HG03442 (cell line): Measurements from ENCODE around the gene LATS1.
"Not testable (repeated sequence)": the region's sequence is repeated elsewhere in the genome, so short reads cannot be mapped to it uniquely, and the experiment has no call there.

ENCODE experiments used
- ATAC-seq: cut with Tn5 transposase; IDR thresholded peaks from one replicate; pipeline ENCODE4 v1.9.1; 2021; ENCODE audit warnings: mild to moderate bottlenecking, moderate library complexity; ENCODE audit not compliant: unreplicated experiment

The LATS1 gene

DNA sequence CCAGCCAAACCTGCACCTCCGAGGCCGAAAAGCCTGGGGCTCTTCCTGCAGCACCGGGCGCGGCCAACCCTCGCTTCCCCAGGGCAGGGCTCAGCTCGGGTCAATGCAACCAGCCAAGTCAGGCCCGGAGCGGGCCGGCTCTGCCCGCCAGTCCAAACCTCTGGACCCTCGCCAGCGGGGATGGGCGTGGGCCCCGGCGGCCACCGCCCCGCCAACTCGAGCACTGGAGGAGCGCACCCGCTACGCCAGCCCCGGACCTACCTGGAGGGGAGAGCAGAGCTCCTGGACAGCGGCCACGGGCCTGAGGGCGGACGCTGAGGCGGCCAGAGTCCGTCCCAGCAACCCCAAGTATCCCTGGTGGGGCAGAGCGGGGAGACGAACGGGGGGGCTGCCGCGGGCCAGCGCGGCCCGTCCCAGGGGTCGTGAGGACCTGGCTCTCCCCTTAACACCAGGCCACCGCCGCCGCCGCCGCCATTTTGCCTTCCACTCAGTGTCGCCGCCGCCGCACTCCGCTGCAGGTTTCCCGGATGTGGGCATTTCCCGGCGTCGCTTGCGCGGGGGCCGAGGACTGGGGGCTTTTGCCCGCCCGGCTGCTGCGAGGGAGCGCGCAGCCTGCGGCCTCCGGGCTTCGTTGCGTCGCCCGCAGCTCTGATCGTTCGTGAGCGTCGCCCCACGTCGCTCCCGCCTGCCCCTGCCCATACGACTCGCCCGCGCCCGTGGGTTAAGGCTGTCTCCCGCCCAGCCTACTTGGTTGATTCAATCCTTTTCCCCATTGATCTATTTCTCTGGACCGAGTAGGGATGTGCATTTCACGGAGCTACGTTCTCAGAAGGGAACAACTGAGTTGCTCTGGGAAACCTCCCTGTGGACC lies at the start of gene LATS1:
TSS of gene LATS1 (minus strand) at position 514 of the 871 bp plus-strand sequence. CDS start 15,975 bp downstream, outside the sequence.
- peak; percentile 80 for ATAC-seq

DNA sequence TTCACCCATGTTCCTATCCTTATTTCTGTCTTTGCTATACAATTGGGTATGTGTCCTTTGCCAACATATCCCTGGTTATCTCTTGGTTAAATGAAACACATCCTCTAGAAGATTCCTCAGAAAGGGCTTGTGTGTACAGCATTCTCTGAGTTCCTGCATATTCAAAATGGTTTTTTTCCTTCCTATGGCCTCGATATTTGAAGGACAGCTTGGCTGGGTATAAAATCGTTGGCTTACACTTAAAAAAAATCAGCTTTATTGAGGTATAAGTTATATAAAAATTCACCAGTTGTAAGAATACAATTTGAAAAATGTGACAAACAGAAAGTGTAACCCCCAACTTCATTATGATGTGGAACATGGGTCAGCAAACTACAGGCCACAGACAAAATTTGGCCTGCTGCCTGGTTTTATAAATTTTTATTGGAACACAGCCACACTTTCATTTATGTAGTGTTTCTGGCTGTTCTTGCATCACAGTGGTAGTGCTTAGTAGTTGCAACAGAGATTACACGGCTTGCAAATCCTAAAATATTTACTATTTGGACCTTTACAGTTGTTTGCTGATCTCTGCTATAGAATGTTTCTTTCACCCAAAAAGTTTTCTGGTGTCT lies 48.4 kb upstream of the LATS1 start:
- ATAC-seq, result no peak

DNA sequence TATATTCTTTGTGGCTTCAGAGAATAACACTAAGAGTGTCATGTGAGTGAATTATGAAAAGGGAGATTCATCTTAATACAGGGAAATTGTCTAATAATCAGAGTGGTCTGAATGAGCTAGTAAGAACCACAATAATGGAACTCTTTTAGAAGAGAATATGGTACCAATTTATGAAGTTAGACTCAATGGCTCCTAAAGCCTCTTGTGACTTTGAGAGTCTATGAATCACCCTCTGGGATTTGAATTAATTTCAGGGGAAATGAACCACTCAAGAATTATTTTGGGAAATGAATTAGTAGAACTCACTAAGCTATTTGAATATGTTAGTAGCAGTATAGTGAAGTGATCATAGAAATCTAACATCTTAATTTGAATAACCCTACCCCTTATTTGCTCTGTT lies 46.0 kb upstream of the LATS1 start:
- ATAC-seq, result no peak

DNA sequence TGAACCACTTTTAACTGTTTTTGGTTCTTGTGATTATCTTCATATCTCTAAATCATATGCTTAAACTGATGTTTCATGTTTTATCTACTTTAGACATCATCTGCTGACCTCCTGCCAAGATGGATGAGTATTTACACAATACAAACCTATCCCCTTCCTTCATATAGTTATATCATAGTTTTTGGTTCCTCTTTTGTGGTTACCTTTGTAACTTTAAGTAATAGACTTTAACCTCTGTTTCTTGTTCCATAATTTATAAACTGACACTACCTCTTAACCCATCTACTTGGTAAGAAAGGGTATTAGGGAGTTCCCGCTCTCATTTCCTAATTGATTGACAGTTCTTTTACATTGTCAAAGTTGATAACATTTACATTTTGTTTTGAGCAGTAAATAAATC lies 43.5 kb upstream of the LATS1 start:
- peak; percentile 97 for ATAC-seq

DNA sequence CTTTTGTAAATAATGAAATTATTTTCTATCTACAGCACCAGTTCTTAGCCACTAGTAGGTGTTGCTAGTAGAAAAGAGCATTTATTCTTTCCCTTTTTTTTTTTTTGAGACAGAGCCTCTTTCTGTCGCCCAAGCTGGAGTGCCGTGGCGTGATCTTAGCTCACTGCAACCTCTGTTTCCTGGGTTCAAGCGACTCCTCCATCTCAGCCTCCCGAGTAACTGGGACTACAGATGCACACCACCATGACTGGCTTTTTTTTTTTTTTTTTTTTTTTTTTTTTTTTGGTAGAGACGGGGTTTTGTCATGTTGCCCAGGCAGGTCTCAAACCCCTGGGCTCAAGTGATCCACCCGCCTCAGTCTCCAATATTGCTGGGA lies 38.3 kb upstream of the LATS1 start:
- ATAC-seq, result no peak

DNA sequence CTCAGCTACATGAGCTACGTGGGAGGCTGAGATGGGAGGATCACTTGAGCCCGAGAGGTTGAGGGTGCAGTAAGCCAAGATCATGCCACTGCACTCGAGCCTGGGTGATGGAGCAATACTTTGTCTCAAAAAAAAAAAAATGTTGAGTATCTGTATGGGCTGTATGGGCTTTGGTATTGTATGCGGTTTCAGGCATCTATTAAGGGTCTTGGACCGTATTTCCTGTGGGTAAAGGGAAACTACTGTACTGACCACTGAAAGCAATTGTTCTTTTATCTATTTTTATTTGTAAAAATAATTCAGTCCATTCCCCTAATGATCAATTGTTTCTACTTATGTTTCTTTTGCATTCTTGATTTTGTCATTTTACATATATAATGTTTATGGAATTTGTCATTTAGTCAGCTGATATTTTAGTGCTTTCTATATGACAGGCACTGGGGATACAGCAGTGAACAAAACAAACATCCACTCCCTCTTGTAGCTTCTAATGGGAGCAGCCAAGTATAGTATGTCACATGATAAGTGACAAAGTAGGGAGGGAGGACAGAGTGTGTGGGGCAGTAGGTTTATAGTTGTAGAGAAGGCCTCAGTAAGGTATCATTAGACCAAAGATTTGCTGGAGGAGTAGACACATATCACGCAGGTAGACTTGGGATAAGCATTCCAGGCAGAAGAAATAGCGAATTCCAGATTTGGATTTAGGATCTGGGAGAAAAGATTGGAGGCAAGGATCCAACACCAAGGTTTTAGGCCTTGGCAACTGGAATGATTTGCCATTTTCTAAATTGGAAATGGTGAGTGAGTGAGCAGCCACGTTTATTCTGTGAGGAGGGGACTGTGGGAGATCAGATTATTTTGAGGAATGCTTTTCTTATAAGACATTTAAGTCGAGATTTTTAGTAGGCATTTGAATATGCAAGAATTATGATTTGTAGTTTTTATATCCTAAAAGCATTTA lies 37.7 kb upstream of the LATS1 start:
- ATAC-seq, result peak; percentile 70

DNA sequence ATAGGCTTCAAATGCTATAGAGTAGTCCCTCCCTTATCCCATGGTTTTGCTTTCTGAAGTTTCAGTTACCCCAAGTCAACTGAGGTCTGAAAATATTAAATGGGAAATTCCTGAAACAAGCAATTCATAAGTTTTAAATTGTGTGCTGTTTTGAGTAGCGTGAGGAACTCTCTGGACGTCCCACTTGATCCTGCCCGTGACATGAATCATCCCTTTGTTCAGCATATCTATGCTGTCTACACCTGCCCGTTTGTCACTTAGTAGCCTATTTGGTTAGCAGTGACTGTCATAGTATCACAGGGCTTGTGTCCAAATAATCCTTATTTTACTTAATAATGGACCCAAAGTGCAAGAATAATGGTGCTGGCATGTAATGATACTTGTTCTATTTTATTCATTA lies 36.6 kb upstream of the LATS1 start:
- ATAC-seq, result no peak

DNA sequence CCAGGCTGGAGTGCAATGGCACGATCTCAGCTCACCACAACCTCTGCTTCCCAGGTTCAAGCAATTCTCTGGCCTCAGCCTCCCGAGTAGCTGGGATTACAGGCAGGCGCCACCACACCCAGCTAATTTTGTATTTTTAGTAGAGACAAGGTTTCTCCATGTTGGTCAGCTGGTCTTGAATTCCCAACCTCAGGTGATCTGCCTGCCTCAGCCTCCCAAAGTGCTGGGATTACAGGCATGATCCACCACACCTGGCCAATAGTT lies 35.4 kb upstream of the LATS1 start:
- ATAC-seq, result not testable (repeated sequence)

DNA sequence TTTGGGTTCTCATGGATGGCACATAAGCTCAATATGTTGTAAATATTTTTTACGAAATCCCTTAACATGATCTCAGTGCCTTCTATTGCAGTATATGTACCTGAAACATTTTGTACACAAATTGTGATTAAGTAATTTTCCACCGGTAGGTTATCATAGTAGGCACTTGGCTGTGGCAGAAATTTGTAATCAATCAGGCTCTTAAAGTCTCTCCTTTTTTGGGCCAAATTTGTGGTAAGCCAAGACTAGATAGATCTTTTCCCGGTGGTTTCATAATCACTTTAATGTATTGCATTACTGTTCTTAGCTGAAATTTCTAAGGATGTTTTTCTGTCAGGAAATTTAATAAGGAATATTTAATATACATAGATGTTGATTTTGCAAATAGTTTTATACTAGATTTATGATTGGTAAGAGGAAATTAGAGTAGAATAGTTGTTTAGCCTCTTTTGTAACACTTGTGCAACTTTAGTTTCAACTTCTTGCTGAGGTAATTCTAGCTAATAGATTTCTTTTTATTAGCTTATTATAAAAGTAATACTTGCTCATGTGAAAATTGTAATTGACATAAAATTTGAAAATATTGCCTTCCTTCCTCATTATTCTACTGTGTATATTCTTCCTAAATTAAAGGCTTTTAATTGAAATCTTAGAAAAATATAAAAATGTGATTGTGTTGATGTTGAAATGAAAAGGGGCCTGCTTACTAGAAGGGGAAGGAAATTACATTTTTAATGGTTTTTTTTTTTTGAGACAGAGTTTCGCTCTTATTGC lies 34.9 kb upstream of the LATS1 start:
- no peak for ATAC-seq

DNA sequence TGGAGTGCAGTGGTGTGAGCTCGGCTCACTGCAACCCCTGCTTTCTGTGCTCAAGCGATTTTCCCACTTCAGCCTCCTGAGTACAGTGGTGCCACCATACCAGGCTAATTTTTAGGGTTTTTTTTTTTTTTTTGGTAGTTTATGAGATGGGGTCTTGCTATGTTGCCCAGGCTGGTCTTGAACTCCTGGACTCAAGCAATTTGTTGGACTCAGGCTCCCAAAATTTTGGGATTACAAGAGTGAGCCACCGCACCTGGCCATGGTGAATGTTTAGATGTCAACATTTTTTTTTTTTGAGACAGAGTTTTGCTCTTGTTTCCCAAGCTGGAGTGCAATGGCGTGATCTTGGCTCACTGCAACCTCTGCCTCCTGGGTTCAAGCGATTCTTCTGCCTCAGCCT lies 34.0 kb upstream of the LATS1 start:
- not testable (repeated sequence) for ATAC-seq

DNA sequence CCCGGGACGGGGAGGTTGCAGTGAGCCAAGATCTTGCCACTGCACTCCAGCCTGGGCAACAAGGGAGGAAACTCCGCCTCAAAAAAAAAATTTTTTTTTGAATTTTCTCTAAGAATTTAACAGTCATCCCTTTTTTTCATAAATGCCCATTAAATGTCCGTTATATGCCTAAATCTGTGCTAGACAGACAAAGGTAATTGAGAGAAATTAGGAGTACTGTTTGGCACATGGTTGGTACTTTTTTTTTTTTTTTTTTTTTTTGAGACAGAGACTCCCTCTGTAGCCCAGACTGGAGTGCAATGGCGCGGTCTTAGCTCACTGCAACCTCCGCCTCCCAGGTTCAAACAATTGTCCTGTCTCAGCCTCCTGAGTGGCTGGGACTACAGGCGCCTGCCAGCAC lies 33.3 kb upstream of the LATS1 start:
- no peak for ATAC-seq

DNA sequence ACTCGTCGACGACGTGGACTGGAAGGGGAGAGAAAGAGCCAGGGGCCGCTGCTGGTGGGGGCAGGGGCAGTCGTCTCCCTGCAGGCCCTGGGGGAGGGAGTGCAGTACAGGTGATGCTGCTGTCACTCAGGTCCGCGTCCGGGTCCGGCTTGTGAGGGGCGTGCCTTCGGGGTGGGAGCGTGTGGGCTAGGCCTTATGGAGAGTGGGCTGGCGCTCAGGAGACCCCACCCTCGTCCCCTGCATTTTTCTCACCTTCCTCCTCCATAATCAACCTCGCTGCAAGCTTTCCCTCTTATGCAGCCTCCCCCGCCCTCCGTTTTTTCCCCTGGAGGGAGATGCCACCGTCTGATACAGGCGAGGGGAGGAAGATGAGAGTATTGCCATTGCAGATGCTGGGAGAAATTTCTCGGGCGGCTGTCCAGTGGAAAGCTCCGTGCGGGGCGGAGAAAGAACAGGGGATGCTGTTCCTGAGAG lies 32.3 kb upstream of the LATS1 start:
- ATAC-seq, result peak; percentile 28

DNA sequence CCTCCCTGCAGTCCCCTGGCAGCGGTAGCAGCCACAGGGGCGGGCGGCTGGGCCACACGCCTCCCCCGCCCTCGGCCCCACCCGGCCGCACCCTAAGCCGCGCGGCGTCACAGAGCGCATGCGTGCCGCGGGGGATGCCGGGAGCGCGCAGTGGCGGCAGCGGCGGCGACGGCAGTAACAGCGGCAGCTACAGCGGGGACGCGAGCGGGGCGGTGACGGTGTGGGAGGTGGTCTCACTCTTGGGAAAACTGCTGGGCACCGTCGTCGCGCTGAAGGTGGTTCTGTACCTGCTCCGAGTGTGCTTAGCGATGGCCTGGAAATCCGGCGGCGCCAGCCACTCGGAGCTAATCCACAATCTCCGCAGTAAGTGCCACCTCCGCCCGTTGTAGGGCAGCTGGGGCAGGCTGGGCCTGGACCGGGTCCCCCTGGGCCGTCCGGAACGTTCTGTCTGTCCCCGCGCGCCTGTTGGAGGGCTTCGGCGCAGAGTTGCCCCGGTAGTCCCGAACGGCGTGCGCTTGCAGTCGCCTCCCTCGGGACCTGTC lies 31.8 kb upstream of the LATS1 start, which contains the start of gene PCMT1:
TSS of gene PCMT1 (plus strand) at position 148 of the 542 bp plus-strand sequence. CDS start at position 309, 161 bp downstream.
- ATAC-seq, result peak; percentile 81

DNA sequence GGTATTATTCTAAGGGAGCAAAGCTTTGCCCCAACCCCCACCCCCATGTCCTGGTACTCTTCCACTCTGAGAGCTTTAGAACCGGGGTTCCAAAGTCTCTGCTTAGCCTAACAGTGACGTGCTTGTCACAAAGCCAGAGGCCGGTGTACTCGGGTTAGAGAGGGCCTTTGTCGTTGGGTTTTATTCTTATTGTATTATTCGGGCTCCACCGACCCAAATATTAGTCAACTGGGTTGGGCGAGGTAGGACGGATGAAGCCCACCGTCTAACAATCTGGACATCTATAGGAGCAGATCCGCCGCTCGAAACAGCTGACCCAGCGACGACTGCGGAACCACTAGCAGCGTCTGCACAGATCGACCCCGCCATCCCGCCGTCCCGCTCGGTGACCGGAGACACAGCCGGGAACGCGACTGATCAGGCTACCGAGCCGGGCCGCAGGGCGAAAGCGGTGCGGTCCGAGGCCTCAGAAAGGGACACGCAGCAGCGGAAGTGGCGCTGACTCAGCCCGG lies 31.2 kb upstream of the LATS1 start:
- ATAC-seq, result peak; percentile 1

DNA sequence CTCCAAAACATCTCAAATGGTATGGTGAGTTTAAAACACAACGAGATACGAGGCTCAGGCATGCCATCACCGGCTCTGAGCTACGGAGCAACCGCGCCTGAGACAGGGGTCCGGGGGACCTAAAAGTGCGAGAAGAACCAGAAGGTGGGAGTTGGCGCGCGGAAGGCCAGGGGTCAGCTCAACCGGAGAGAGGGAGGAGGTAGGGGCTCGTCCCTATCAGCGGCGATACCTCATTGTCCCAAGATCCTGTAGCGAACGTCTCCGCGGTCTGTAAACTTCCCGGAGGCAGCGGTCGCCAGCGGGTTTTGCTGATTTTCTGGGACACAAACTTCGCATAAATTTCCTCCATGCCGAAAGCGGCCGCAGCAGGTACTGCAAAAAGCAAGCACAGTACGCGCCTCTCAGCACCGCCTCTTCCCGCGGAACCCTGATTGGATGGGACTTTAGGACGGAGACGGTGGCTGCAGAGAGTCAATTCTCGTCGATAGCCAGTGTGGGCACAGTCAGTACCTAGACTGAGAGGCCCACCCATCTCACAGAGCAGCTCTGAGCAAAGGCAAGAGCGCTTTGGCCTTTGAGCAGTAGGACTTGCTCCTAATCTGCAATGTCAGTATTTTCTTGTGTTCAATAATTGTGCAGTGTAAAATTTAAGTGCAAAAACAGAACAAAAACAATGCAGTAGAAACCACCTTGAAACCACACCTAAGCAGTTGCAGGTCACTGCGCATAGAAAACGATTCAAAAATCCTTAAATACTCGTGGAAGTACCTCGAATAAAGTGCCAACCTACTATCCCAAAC lies 28.4 kb upstream of the LATS1 start, which contains the start of gene NUP43:
TSS of gene NUP43 (minus strand) at position 383 of the 800 bp plus-strand sequence. CDS start at position 349, 34 bp downstream.
- peak; percentile 50 for ATAC-seq

DNA sequence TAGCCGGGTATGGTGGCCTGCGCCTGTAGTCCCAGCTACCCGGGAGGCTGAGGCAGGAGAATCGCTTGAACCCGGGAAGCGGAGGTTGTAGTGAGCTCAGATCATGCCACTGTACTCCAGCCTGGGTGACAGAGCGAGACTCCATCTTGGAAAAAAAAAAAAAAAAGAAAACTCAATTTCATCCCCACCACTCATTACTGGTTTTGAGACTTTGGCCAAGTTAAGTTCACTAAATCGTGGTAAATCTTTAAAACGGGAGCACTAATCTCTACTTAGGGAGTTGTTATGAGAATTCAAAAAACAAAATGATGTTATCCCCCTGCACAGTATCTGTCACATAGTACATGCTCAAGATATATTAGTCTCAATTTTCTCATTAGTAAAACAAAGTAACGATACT lies 27.4 kb upstream of the LATS1 start:
- not testable (repeated sequence) for ATAC-seq

DNA sequence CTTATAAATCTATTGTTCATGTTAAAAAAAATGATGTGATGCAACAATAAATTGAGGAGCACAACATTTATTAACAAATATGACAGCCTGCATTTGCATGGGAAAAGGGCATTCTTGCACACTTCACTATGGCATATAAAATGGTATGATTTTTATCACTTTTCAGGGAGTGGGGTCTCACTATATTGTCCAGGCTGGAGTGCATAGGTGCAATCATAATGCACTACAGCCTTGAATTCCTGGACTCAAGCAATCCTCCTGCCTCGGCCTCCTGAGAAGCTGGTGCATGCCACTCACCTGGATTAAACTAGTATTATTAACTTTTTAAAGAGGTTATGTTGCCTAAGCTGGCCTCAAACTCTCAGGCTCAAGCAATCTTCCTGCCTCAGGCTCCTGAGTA lies 17.0 kb upstream of the LATS1 start:
- no peak for ATAC-seq

DNA sequence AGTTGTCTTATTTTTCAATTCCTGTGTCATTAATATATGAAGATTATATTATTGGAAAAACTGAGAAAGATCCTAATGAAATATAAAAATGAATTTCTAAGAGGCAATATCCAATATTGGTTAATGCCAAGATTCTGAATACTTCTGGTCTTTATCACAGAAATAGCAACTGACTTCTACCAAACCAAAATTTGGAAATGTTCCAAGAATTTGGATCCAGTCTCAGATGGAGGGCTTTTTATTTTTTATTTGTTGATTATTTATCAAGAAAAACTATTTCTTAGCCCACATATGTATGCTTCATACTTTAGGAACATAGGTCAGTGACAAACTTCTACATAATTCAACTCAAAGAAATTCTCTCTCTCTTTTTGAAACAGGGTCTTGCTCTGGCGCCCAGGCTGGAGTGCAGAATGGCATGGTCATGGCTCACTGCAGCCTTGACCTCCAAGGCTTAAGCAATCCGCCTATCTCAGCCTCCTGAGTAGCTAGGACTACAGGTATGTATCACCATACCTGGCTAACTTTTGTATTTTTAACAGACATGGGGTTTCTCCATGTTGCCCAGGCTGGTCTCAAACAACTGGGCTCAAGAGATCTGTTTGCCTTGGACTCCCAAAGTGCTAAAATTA lies 15.3 kb upstream of the LATS1 start:
- ATAC-seq, result no peak

DNA sequence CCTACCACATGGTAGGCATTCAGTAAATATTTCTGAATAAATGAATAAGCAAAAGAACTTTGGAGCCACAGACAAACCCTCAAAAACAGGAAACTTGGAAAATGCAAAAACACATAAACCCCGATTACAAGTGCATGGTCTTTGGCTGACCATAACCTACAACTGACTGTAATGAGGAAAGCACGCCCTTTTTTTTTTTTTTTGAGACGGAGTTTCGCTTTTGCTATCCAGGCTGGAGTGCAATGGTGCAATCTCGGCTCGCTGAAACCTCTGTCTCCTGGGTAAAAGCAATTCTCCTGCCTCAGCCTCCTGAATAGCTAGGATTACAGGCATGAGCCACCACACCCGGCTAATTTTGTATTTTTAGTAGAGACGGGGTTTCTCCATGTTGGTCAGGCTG lies 11.9 kb upstream of the LATS1 start:
- ATAC-seq, result no peak
